HT-29 (cell line): Measurements from ENCODE around the gene C19orf12. TPM values are rescaled to one million over a fixed set of nuclear protein-coding genes. Genes with fewer than 3 reads are reported as not detected.
"Not testable (repeated sequence)": the region's sequence is repeated elsewhere in the genome, so short reads cannot be mapped to it uniquely, and the experiment has no call there.

Experiments used
- DNase-seq: peaks from one replicate; pipeline ENCODE4 v3.0.0-alpha.2; 2015; ENCODE audit warnings: low spot score
- total RNA-seq: library from RNA; depleted of rRNA; stranded (reverse); fragments of >200 nt; shearing (Covaris generic); gene quantifications from 2 replicates; pipeline ENCODE4 v1.2.3, GENCODE V29; 2014

Gene C19orf12
- total RNA-seq, 1 experiment from 2014 or later, result 22.4 TPM

GRCh38 chr19:29731331-29731850 is 16.3 kb upstream of the C19orf12 start:
- DNase-seq, result no peak

GRCh38 chr19:29727906-29728305 is 12.8 kb upstream of the C19orf12 start:
- DNase-seq, result no peak

GRCh38 chr19:29724746-29725145 is 9.7 kb upstream of the C19orf12 start:
- DNase-seq, result no peak

- no peak for DNase-seq
These were observed 9.1 kb upstream of the C19orf12 start for GRCh38 chr19:29724102-29724641.

- no peak for DNase-seq
These were observed 2.0 kb upstream of the C19orf12 start for GRCh38 chr19:29717051-29717450.

GRCh38 chr19:29715701-29716581 is 880 bp upstream of the C19orf12 start:
- peak; percentile 27 for DNase-seq

- DNase-seq, result no peak
These were observed 599 bp downstream of the C19orf12 start for GRCh38 chr19:29714371-29714952.

GRCh38 chr19:29712744-29713516 is 2.1 kb downstream of the C19orf12 start:
- no peak for DNase-seq

GRCh38 chr19:29711584-29712132 is 3.4 kb downstream of the C19orf12 start:
- no peak for DNase-seq

GRCh38 chr19:29709440-29709798 is 5.6 kb downstream of the C19orf12 start:
- DNase-seq, result not testable (repeated sequence)

- no peak for DNase-seq
These were observed 6.3 kb downstream of the C19orf12 start for GRCh38 chr19:29708554-29709439.

- no peak for DNase-seq
These were observed 8.4 kb downstream of the C19orf12 start for GRCh38 chr19:29706635-29707034.

GRCh38 chr19:29705706-29706105 is 9.4 kb downstream of the C19orf12 start:
- DNase-seq, result no peak

- DNase-seq, result no peak
These were observed 10.2 kb downstream of the C19orf12 start for GRCh38 chr19:29704562-29705558.

GRCh38 chr19:29702963-29703320 is 12.1 kb downstream of the C19orf12 start:
- no peak for DNase-seq

GRCh38 chr19:29702161-29702962 is 12.7 kb downstream of the C19orf12 start:
- DNase-seq, result no peak

- no peak for DNase-seq
These were observed 14.6 kb downstream of the C19orf12 start for GRCh38 chr19:29700498-29700897.

- no peak for DNase-seq
These were observed 15.2 kb downstream of the C19orf12 start for GRCh38 chr19:29699861-29700260.
